SK-N-SH (cell line): ENCODE results near the gene CA12. TPM values are rescaled to one million over a fixed set of nuclear protein-coding genes. Genes with fewer than 3 reads are reported as not detected.

Experiments
- CTCF ChIA-PET: fragments of 300-600, 350-600 bp; formaldehyde crosslinking; extraction: SDS; loops from one replicate; lab custom pipeline; 2021; lab: Yijun Ruan, JAX
- POLR2A ChIA-PET: fragments of 350-600 bp; sonication (Branson Sonifier 250); formaldehyde crosslinking; extraction: SDS; loops from one replicate; lab custom pipeline; 2020; ENCODE audit warnings: antibody characterized with exemption, inconsistent platforms; lab: Yijun Ruan, JAX
- DNase-seq: peaks from one replicate; pipeline ENCODE4 v3.0.0; 2012
- H2AFZ ChIP-seq: fragments of 200-600 bp; sonication (generic); 2 replicates; pipeline ENCODE4 v1.8.1; 2016; ENCODE audit warnings: antibody characterized with exemption, mild to moderate bottlenecking, low read depth
- H3F3A ChIP-seq: fragments of 200-600 bp; sonication (generic); replicated peaks from 2 replicates; pipeline ENCODE3; 2016; ENCODE audit warnings: antibody characterized with exemption, mild to moderate bottlenecking; ENCODE audit not compliant: insufficient read depth
- H3K27ac ChIP-seq, 2 experiments: fragments of 200-500 bp in 1 of 2; fragments of 200-600 bp in 1 of 2; sonication (Bioruptor generic) in 1 of 2; sonication (generic), shearing (Covaris generic) in 1 of 2; 2 replicates each; pipeline versions ENCODE4 v1.5.1 to v1.6.1; 2014 to 2016; ENCODE audit warnings: low read depth in 2 of 2, inconsistent platforms in 1 of 2, low read length in 1 of 2, mild to moderate bottlenecking in 1 of 2, mixed read lengths in 1 of 2
- H3K27me3 ChIP-seq: fragments of 200-600 bp; sonication (generic), shearing (Covaris generic); 2 replicates; pipeline ENCODE4 v1.6.1; 2016; ENCODE audit warnings: mixed run types; ENCODE audit not compliant: insufficient read depth
- H3K36me3 ChIP-seq, 2 experiments: fragments of 200-500 bp in 1 of 2; fragments of 200-600 bp in 1 of 2; sonication (Bioruptor generic) in 1 of 2; sonication (generic) in 1 of 2; replicated peaks in 1 of 2; 2 replicates each; pipeline versions ENCODE3 to v1.5.1; 2014 to 2016; ENCODE audit warnings: low read length in 1 of 2, mild to moderate bottlenecking in 1 of 2; ENCODE audit not compliant: insufficient read depth in 2 of 2, control insufficient read depth in 1 of 2
- H3K4me1 ChIP-seq, 2 experiments: fragments of 200-500 bp in 1 of 2; fragments of 200-600 bp in 1 of 2; sonication (Bioruptor generic) in 1 of 2; sonication (generic), shearing (Covaris generic) in 1 of 2; 2 replicates each; pipeline versions ENCODE4 v1.5.1 to v1.6.1; 2014 to 2016; ENCODE audit warnings: low read depth in 1 of 2, low read length in 1 of 2, mixed run types in 1 of 2; ENCODE audit not compliant: insufficient read depth in 2 of 2, control insufficient read depth in 1 of 2
- H3K4me2 ChIP-seq: fragments of 200-600 bp; sonication (generic), shearing (Covaris generic); 2 replicates; pipeline ENCODE4 v1.6.1; 2017; ENCODE audit warnings: mixed run types
- H3K4me3 ChIP-seq, 2 experiments: fragments of 200-500 bp in 1 of 2; fragments of 200-600 bp in 1 of 2; sonication (Bioruptor generic) in 1 of 2; sonication (generic), shearing (Covaris generic) in 1 of 2; 2 replicates each; pipeline versions ENCODE4 v1.5.1 to v1.8.1; 2014 to 2016; ENCODE audit warnings: low read depth in 2 of 2, inconsistent platforms in 1 of 2, low read length in 1 of 2, mild to moderate bottlenecking in 1 of 2, mixed read lengths in 1 of 2, moderate library complexity in 1 of 2
- H3K79me2 ChIP-seq: fragments of 200-600 bp; sonication (generic); 2 replicates; pipeline ENCODE4 v1.8.1; 2017; ENCODE audit warnings: mild to moderate bottlenecking; ENCODE audit not compliant: insufficient read depth
- H3K9ac ChIP-seq: fragments of 200-600 bp; sonication (generic); 2 replicates; pipeline ENCODE4 v1.6.1; 2017; ENCODE audit warnings: mixed run types
- H3K9me2 ChIP-seq: fragments of 200-600 bp; sonication (generic); 2 replicates; pipeline ENCODE4 v1.6.1; 2017; ENCODE audit warnings: mixed run types
- H3K9me3 ChIP-seq: fragments of 200-600 bp; sonication (generic); 2 replicates; pipeline ENCODE4 v1.6.1; 2017; ENCODE audit warnings: mixed run types, mild to moderate bottlenecking, moderate library complexity
- H4K20me1 ChIP-seq: fragments of 200-600 bp; sonication (generic); 2 replicates; pipeline ENCODE4 v1.6.1; 2017; ENCODE audit warnings: mild to moderate bottlenecking, mixed run types; ENCODE audit not compliant: insufficient read depth
- CTCF ChIP-seq: fragments of 200-600 bp; sonication (generic); IDR thresholded peaks from 2 replicates; pipeline ENCODE4 v1.6.1; 2017; ENCODE audit warnings: antibody characterized with exemption, mild to moderate bottlenecking, moderate library complexity
- FOSL2 ChIP-seq: IDR thresholded peaks from 2 replicates; pipeline ENCODE4 v1.4.0; 2012; ENCODE audit warnings: low read depth, mild to moderate bottlenecking, moderate library complexity, borderline replicate concordance
- FOXM1 ChIP-seq: IDR thresholded peaks from 2 replicates; pipeline ENCODE4 v1.4.0; 2012; ENCODE audit warnings: low read depth, mild to moderate bottlenecking
- GATA2 ChIP-seq: sonication (generic); formaldehyde crosslinking; IDR thresholded peaks from 2 replicates; pipeline ENCODE4 v1.5.0; 2020; ENCODE audit warnings: mild to moderate bottlenecking, missing genetic modification reagents
- NRF1 ChIP-seq: IDR thresholded peaks from 2 replicates; pipeline ENCODE4 v1.6.1; 2012; ENCODE audit warnings: low read depth, mild to moderate bottlenecking, low read length
- PBX3 ChIP-seq: IDR thresholded peaks from 2 replicates; pipeline ENCODE4; 2012
- RAD21 ChIP-seq: IDR thresholded peaks from 2 replicates; pipeline ENCODE4 v1.6.1; 2012; ENCODE audit warnings: mild to moderate bottlenecking, low read length
- REST ChIP-seq: IDR thresholded peaks from 2 replicates; pipeline ENCODE4 v1.6.1; 2012; ENCODE audit warnings: mild to moderate bottlenecking, low read depth, low read length, moderate library complexity
- RFX5 ChIP-seq: IDR thresholded peaks from 2 replicates; pipeline ENCODE4 v1.6.1; 2012; ENCODE audit warnings: mild to moderate bottlenecking, improper control_type of control experiment, low read length
- RXRA ChIP-seq: IDR thresholded peaks from 2 replicates; pipeline ENCODE4 v1.4.0; 2012; ENCODE audit warnings: low read depth, mild to moderate bottlenecking, borderline replicate concordance
- TAF1 ChIP-seq: IDR thresholded peaks from 2 replicates; pipeline ENCODE4 v1.6.1; 2012; ENCODE audit warnings: low read depth, mild to moderate bottlenecking, low read length, moderate library complexity, borderline replicate concordance
- TEAD4 ChIP-seq: IDR thresholded peaks from 2 replicates; pipeline ENCODE4 v1.4.0; 2012; ENCODE audit warnings: mild to moderate bottlenecking, borderline replicate concordance; ENCODE audit not compliant: insufficient read depth
- USF1 ChIP-seq: IDR thresholded peaks from 2 replicates; pipeline ENCODE4 v1.4.0; 2012; ENCODE audit warnings: low read depth, borderline replicate concordance
- USF2 ChIP-seq: fragments of 150-350 bp; IDR thresholded peaks from 2 replicates; pipeline ENCODE4 v1.6.1; 2017; ENCODE audit warnings: antibody characterized with exemption, low read length, low read depth, borderline replicate concordance
- ZBTB33 ChIP-seq: IDR thresholded peaks from 2 replicates; pipeline ENCODE4 v1.4.0; 2012; ENCODE audit warnings: low read depth, borderline replicate concordance
- WGBS: methylation state at CpG from one replicate; pipeline ENCODE4 v1.1.6; 2017; ENCODE audit warnings: low lambda C conversion rate; 5-methylcytosine and 5-hydroxymethylcytosine counted together
- polyA plus RNA-seq, 3 experiments: library from polyadenylated mRNA; depleted of rRNA; stranded (reverse); fragments of >200 nt; gene quantifications; 2 replicates each; pipeline ENCODE4 v1.2.3, GENCODE V29; 2012

Gene CA12
- polyA plus RNA-seq, 1 of the 3 experiments (the other 2 are of a cell fraction), result 39.4 TPM

- H3K27me3 ChIP-seq, result no peaks in the 10 kb centered on the region
- WGBS, result 91% methylated on average over 4 of the region's 4 CpGs
- H3K79me2 ChIP-seq, result peaks cover 19% of the 10 kb centered on the region
- H3K9me3 ChIP-seq, result no peaks in the 10 kb centered on the region
- no peaks in the 10 kb centered on the region for H4K20me1 ChIP-seq
- H3K4me1 ChIP-seq, result peaks cover 20 to 53% of the 10 kb centered on the region in 2 experiments; a peak in 3 of 4 replicates
- CTCF ChIA-PET, result no interaction called here
- DNase-seq, result no peak
- TF ChIP-seq PBX3 (no peak), FOXM1 (no peak), USF1 (no peak), FOSL2 (no peak), RAD21 (no peak)
- no peak overlapping the region for H3K4me3 ChIP-seq
- no peak overlapping the region for H3K9ac ChIP-seq
- no peak overlapping the region for H2AFZ ChIP-seq
- POLR2A ChIA-PET, result no interaction called here
- no peaks in the 10 kb centered on the region for H3K36me3 ChIP-seq
- no peaks in the 10 kb centered on the region for H3K9me2 ChIP-seq
- H3K4me2 ChIP-seq, result no peak overlapping the region
- H3K27ac ChIP-seq, result no peak overlapping the region
- H3F3A ChIP-seq, result peaks cover 41% of the 10 kb centered on the region
Measured at GRCh38 chr15:63370764-63371163, 10.9 kb downstream of the CA12 start.

DNA sequence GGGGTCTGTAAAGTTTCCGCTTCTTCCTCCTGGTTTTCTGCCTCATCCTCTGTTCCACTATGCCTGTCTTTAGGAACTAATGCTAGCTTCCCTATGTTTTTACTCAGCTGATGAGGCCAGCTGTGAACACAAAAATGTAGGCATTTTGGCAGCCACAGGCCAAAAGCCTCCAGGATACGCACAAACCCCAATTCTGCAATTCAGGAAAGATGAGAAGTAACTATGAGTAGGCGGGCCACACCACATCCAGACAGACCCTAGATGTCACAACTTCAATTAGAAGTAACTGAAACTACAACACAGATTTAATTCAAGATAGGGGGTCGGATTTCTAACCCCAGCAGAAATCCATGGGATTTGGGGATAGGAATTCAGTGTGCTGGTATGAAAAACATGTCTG is 11.9 kb downstream of the CA12 start:
- Histone ChIP-seq H3K27me3 (no peaks in the 10 kb centered on the region), H2AFZ (no peak overlapping the region), H3K4me2 (no peak overlapping the region), H3K27ac (no peak overlapping the region), H3F3A (peaks cover 31% of the 10 kb centered on the region), H3K36me3 (no peaks in the 10 kb centered on the region), H3K4me3 (no peak overlapping the region), H4K20me1 (no peaks in the 10 kb centered on the region), H3K9ac (no peak overlapping the region), H3K79me2 (peaks cover 19% of the 10 kb centered on the region), H3K9me2 (no peaks in the 10 kb centered on the region), H3K4me1 (peaks cover 15 to 45% of the 10 kb centered on the region in 2 experiments; a peak in 3 of 4 replicates), H3K9me3 (no peaks in the 10 kb centered on the region)
- ChIA-PET CTCF (no interaction called here), POLR2A (no interaction called here)
- WGBS, result 98% methylated on average over 4 of the region's 4 CpGs
- no peak for DNase-seq
- TF ChIP-seq PBX3 (no peak), CTCF (no peak), RFX5 (no peak), TEAD4 (no peak), ZBTB33 (no peak), REST (no peak), RXRA (no peak), USF2 (no peak), RAD21 (no peak), NRF1 (no peak), TAF1 (no peak), GATA2 (CRISPR knock-in tag) (no peak)
